ENCODE results near the gene REXO5. TPM values are rescaled to one million over a fixed set of nuclear protein-coding genes. Genes with fewer than 3 reads are reported as not detected.
A peak's percentile ranks its signal among the peaks of the same experiment; 100 is the strongest.

Gene REXO5
- total and polyA plus RNA-seq, 9 of the 15 experiments (the other 6 are each of a cell fraction or from before 2014, with no cell fraction given): 10.5 to 45.1 (median 25.4) TPM

- TF ChIP-seq POLR2B (IDR thresholded peaks at IDR 0.05; ENCODE audit: low read depth, partially characterized antibody) (no peak), MIER1 (IDR thresholded peaks at IDR 0.05; ENCODE audit: low read depth) (no peak), RBM25 (IDR thresholded peaks at IDR 0.05; ENCODE audit: low read depth, low read length, severe bottlenecking) (peak; percentile 96), NFE2 (IDR thresholded peaks at IDR 0.05; ENCODE audit: low read depth) (peak; percentile 8; the same call in 1 of the 2 replicates), FIP1L1 (IDR thresholded peaks at IDR 0.05; ENCODE audit: low read depth, low read length, poor library complexity, severe bottlenecking) (no peak), ARID3A (IDR thresholded peaks at IDR 0.05; ENCODE audit: borderline replicate concordance, low read depth, low read length) (no peak), ZKSCAN3 (CRISPR knock-in tag; IDR thresholded peaks at IDR 0.05) (no peak)
- TF ChIP-seq, protein P1, sequence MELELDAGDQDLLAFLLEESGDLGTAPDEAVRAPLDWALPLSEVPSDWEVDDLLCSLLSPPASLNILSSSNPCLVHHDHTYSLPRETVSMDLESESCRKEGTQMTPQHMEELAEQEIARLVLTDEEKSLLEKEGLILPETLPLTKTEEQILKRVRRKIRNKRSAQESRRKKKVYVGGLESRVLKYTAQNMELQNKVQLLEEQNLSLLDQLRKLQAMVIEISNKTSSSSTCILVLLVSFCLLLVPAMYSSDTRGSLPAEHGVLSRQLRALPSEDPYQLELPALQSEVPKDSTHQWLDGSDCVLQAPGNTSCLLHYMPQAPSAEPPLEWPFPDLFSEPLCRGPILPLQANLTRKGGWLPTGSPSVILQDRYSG (tag; conservative IDR thresholded peaks at IDR 0.05; ENCODE audit: low read depth): no peak
Measured at GRCh38 chr16:20784204-20784603, 22.1 kb upstream of the REXO5 start (continued).

DNA sequence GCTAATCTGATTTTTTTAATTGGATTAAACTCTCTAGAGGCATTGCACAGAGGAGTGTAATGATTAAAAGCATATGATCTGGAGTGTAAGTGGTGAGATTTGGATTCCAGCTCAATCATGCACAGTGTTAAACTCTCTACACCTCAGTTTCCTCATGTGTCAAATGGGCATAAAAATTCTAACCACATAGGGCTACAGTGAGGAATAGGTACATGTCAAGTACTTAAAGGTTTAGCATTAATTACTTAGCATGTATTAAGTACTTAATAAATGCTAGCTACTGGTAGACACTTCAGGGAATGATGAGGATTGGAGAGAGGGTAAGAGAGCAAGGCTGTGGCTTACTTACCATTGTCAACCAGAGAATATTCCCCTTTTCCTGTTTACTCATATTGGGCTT is 17.2 kb upstream of the REXO5 start:
- peaks cover 34% of the 10 kb centered on the region; the same call in 2 of the 3 replicates for H3K36me3 ChIP-seq (ENCODE audit: control insufficient read depth, insufficient read depth, low read length)
- ChIA-PET POLR2A (no interaction called here), CTCF (ENCODE audit: low intra/inter-chr PET ratio) (no interaction called here)
- BruUV-seq (replicated peaks): no TSS peak
- H3K79me2 ChIP-seq (ENCODE audit: control insufficient read depth, insufficient read depth, low read length): no peaks in the 10 kb centered on the region
- no peaks in the 10 kb centered on the region for H3K27me3 ChIP-seq (ENCODE audit: control insufficient read depth in 2 of 2, insufficient read depth in 2 of 2, low read length in 2 of 2)
- H3K27ac ChIP-seq (ENCODE audit: extremely low read depth, low read depth, low read length): no peak overlapping the region
- in situ Hi-C loops (cut with MboI): no loop called here
- no peaks in the 10 kb centered on the region for H3K9me1 ChIP-seq (ENCODE audit: control insufficient read depth, insufficient read depth, low read length)
- no peak overlapping the region for H2AFZ ChIP-seq (ENCODE audit: low read depth, low read length)
- ATAC-seq: no peak
- no peaks in the 10 kb centered on the region for H3K9me3 ChIP-seq (replicated peaks; ENCODE audit: control insufficient read depth, insufficient read depth, low read depth, low read length)
- intact Hi-C loops (cut with micrococcal nuclease): no loop called here
- FAIRE-seq: no peak
- H3K4me2 ChIP-seq (ENCODE audit: insufficient read depth, low read length): no peak overlapping the region
- no peak for DNase-seq (ENCODE audit: extremely low read depth in 1 of 4, low spot score in 3 of 4)
- no peak overlapping the region for H3K9ac ChIP-seq (ENCODE audit: insufficient read depth in 1 of 2, low read depth in 2 of 2, low read length in 2 of 2)
- H4K20me1 ChIP-seq (replicated peaks; ENCODE audit: control insufficient read depth, insufficient read depth, low read length): no peaks in the 10 kb centered on the region
- H3K4me1 ChIP-seq (replicated peaks in 1 of 2; ENCODE audit: control insufficient read depth in 2 of 2, insufficient read depth in 2 of 2, low read length in 2 of 2): no peaks in the 10 kb centered on the region
- no peak overlapping the region for H3K4me3 ChIP-seq
- TF ChIP-seq PPARD (CRISPR knock-in tag; IDR thresholded peaks at IDR 0.05): no peak
- TF ChIP-seq MCM5 (IDR thresholded peaks at IDR 0.05; ENCODE audit: low read depth): no peak
- TF ChIP-seq HEY1 (CRISPR knock-in tag; IDR thresholded peaks at IDR 0.05; ENCODE audit: borderline replicate concordance): no peak
- no peak for TF ChIP-seq PHTF2 (CRISPR knock-in tag; IDR thresholded peaks at IDR 0.05)
- no peak for TF ChIP-seq ZNF347 (CRISPR knock-in tag; IDR thresholded peaks at IDR 0.05; ENCODE audit: low read depth)
- TF ChIP-seq, protein P2, sequence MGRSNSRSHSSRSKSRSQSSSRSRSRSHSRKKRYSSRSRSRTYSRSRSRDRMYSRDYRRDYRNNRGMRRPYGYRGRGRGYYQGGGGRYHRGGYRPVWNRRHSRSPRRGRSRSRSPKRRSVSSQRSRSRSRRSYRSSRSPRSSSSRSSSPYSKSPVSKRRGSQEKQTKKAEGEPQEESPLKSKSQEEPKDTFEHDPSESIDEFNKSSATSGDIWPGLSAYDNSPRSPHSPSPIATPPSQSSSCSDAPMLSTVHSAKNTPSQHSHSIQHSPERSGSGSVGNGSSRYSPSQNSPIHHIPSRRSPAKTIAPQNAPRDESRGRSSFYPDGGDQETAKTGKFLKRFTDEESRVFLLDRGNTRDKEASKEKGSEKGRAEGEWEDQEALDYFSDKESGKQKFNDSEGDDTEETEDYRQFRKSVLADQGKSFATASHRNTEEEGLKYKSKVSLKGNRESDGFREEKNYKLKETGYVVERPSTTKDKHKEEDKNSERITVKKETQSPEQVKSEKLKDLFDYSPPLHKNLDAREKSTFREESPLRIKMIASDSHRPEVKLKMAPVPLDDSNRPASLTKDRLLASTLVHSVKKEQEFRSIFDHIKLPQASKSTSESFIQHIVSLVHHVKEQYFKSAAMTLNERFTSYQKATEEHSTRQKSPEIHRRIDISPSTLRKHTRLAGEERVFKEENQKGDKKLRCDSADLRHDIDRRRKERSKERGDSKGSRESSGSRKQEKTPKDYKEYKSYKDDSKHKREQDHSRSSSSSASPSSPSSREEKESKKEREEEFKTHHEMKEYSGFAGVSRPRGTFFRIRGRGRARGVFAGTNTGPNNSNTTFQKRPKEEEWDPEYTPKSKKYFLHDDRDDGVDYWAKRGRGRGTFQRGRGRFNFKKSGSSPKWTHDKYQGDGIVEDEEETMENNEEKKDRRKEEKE (IDR thresholded peaks at IDR 0.05; ENCODE audit: borderline replicate concordance in 1 of 2, control insufficient read depth in 1 of 2, low read depth in 2 of 2, low read length in 1 of 2): no peak
- TF ChIP-seq ARNT (IDR thresholded peaks at IDR 0.05): no peak
- no peak for TF ChIP-seq SIN3A (IDR thresholded peaks at IDR 0.05; ENCODE audit: borderline replicate concordance in 2 of 2, control insufficient read depth in 1 of 2, low read depth in 2 of 2, low read length in 2 of 2)
